OCI-LY1 (cell line): ENCODE measurements around the gene ATOX1.
"Not testable (repeated sequence)": the region's sequence is repeated elsewhere in the genome, so short reads cannot be mapped to it uniquely, and the experiment has no call there.

ENCODE experiments used
- H2AFZ ChIP-seq: fragments of 200-600 bp; sonication (generic), shearing (Covaris generic); 2 replicates; pipeline ENCODE4 v1.6.0; 2014; ENCODE audit warnings: antibody characterized with exemption, mild to moderate bottlenecking, low read length
- H3F3A ChIP-seq: fragments of 200-600 bp; sonication (generic), shearing (Covaris generic); 2 replicates; pipeline ENCODE4 v1.6.0; 2014; ENCODE audit warnings: mild to moderate bottlenecking, antibody characterized with exemption, low read length, moderate library complexity; ENCODE audit not compliant: insufficient read depth
- H3K27ac ChIP-seq: fragments of 200-600 bp; sonication (generic); 2 replicates; pipeline ENCODE4 v1.5.1; 2014; ENCODE audit warnings: low read length, mixed run types, mild to moderate bottlenecking, low read depth; ENCODE audit not compliant: poor library complexity, severe bottlenecking
- H3K27me3 ChIP-seq: fragments of 200-600 bp; sonication (generic); 2 replicates; pipeline ENCODE4 v1.6.0; 2014; ENCODE audit warnings: antibody characterized with exemption, mild to moderate bottlenecking, low read length, moderate library complexity; ENCODE audit not compliant: insufficient read depth
- H3K36me3 ChIP-seq: fragments of 200-600 bp; sonication (generic); 2 replicates; pipeline ENCODE4 v1.6.1; 2014; ENCODE audit warnings: mild to moderate bottlenecking, antibody characterized with exemption, low read length, moderate library complexity, mixed read lengths; ENCODE audit not compliant: insufficient read depth
- H3K4me1 ChIP-seq: fragments of 200-600 bp; sonication (generic); 2 replicates; pipeline ENCODE4 v1.5.1; 2014; ENCODE audit warnings: mild to moderate bottlenecking, low read length, moderate library complexity; ENCODE audit not compliant: insufficient read depth, severe bottlenecking
- H3K4me2 ChIP-seq: fragments of 200-600 bp; sonication (generic), shearing (Covaris generic); 2 replicates; pipeline ENCODE4 v1.6.1; 2014; ENCODE audit warnings: low read length
- H3K4me3 ChIP-seq: fragments of 200-600 bp; sonication (generic); 2 replicates; pipeline ENCODE4 v1.5.1; 2014; ENCODE audit warnings: low read length, low read depth, mild to moderate bottlenecking, mixed read lengths; ENCODE audit not compliant: poor library complexity, severe bottlenecking
- H3K79me2 ChIP-seq: fragments of 200-600 bp; shearing (Covaris generic); 2 replicates; pipeline ENCODE4 v1.6.1; 2016; ENCODE audit warnings: mixed run types, low read length, mixed read lengths; ENCODE audit not compliant: insufficient read depth
- H3K9ac ChIP-seq: fragments of 200-600 bp; sonication (generic), shearing (Covaris generic); 2 replicates; pipeline ENCODE4 v1.6.1; 2014; ENCODE audit warnings: mild to moderate bottlenecking, low read length, mixed read lengths
- H3K9me2 ChIP-seq: fragments of 200-600 bp; sonication (generic), shearing (Covaris generic); 2 replicates; pipeline ENCODE4 v1.6.1; 2014; ENCODE audit warnings: low read depth, mild to moderate bottlenecking, low read length, mixed read lengths
- H3K9me3 ChIP-seq: fragments of 200-600 bp; shearing (Covaris generic); 2 replicates; pipeline ENCODE4 v1.6.1; 2014; ENCODE audit warnings: low read length, mixed read lengths
- H4K20me1 ChIP-seq: fragments of 200-600 bp; sonication (generic), shearing (Covaris generic); 2 replicates; pipeline ENCODE4 v1.6.0; 2016; ENCODE audit warnings: mild to moderate bottlenecking, low read length; ENCODE audit not compliant: insufficient read depth
- CTCF ChIP-seq: fragments of 200-600 bp; sonication (generic), shearing (Covaris generic); IDR thresholded peaks from 2 replicates; pipeline ENCODE4 v1.5.1; 2017; ENCODE audit warnings: mild to moderate bottlenecking, antibody characterized with exemption, low read length, moderate library complexity, mixed read lengths
- EZH2 ChIP-seq: fragments of 200-600 bp; sonication (generic), shearing (Covaris generic); IDR thresholded peaks from 2 replicates; pipeline ENCODE4 v1.8.0; 2017; ENCODE audit warnings: borderline replicate concordance, mixed run types, mild to moderate bottlenecking, antibody characterized with exemption, low read length, moderate library complexity, mixed read lengths

ATOX1 gene

GRCh38 chr5:151784141-151784540 lies 25.7 kb upstream of the ATOX1 start:
- H3K9me3 ChIP-seq: no peaks in the 10 kb centered on the region
- no peak overlapping the region for H3K4me2 ChIP-seq
- no peaks in the 10 kb centered on the region for H3K9me2 ChIP-seq
- H4K20me1 ChIP-seq: peaks cover 9% of the 10 kb centered on the region
- no peak overlapping the region for H3K27ac ChIP-seq
- peaks cover 90% of the 10 kb centered on the region for H3K79me2 ChIP-seq
- no peak overlapping the region for H3K4me3 ChIP-seq
- no peak overlapping the region for H2AFZ ChIP-seq
- H3K9ac ChIP-seq: no peak overlapping the region
- peaks cover 57% of the 10 kb centered on the region for H3K36me3 ChIP-seq
- TF ChIP-seq CTCF (no peak), EZH2 (no peak)
- H3K27me3 ChIP-seq: no peaks in the 10 kb centered on the region
- peaks cover 32% of the 10 kb centered on the region for H3K4me1 ChIP-seq
- no peaks in the 10 kb centered on the region for H3F3A ChIP-seq

DNA sequence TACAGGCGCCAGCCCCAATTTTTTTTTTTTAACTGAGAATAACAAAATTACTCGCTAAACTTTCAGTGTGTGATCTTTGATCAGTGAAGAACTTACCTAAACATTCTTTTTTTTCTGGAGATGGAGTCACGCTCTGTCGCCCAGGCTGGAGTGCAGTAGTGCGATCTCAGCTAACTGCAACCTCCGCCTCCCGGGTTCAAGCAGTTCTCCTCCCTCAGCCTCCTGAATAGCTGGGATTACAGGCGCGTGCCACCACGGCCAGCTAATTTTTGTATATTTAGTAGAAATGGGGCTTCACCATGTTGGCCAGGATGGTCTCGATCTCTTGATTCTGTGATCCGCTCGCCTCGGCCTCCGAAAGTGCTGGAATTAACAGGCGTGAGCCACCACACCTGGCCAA lies 25.2 kb upstream of the ATOX1 start:
- not testable (repeated sequence) for H3F3A ChIP-seq, H3K9me2 ChIP-seq, H3K9ac ChIP-seq, H2AFZ ChIP-seq, H3K9me3 ChIP-seq, H3K4me2 ChIP-seq, H3K4me3 ChIP-seq, H3K27ac ChIP-seq, H3K27me3 ChIP-seq, H4K20me1 ChIP-seq
- peaks cover 37% of the 10 kb centered on the region for H3K4me1 ChIP-seq
- peaks cover 94% of the 10 kb centered on the region for H3K79me2 ChIP-seq
- peaks cover 57% of the 10 kb centered on the region for H3K36me3 ChIP-seq

GRCh38 chr5:151781201-151781600 lies 22.8 kb upstream of the ATOX1 start:
- Histone ChIP-seq H3K4me3 (no peak overlapping the region), H3K9me3 (no peaks in the 10 kb centered on the region), H3K27ac (no peak overlapping the region), H4K20me1 (peaks cover 9% of the 10 kb centered on the region), H3K36me3 (peaks cover 54% of the 10 kb centered on the region), H3K9me2 (no peaks in the 10 kb centered on the region), H3K79me2 (peaks cover 100% of the 10 kb centered on the region), H2AFZ (no peak overlapping the region), H3K9ac (no peak overlapping the region), H3K4me1 (peaks cover 60% of the 10 kb centered on the region), H3K4me2 (no peak overlapping the region), H3F3A (no peaks in the 10 kb centered on the region), H3K27me3 (no peaks in the 10 kb centered on the region)
- TF ChIP-seq CTCF (no peak), EZH2 (no peak)

GRCh38 chr5:151780348-151780747 lies 21.9 kb upstream of the ATOX1 start:
- TF ChIP-seq EZH2 (no peak), CTCF (no peak)
- H3K4me3 ChIP-seq: no peak overlapping the region
- H4K20me1 ChIP-seq: peaks cover 8% of the 10 kb centered on the region
- H3K9ac ChIP-seq: no peak overlapping the region
- H3K79me2 ChIP-seq: peaks cover 100% of the 10 kb centered on the region
- peaks cover 56% of the 10 kb centered on the region for H3K36me3 ChIP-seq
- no peak overlapping the region for H3K4me2 ChIP-seq
- no peaks in the 10 kb centered on the region for H3F3A ChIP-seq
- H3K27me3 ChIP-seq: no peaks in the 10 kb centered on the region
- H3K27ac ChIP-seq: no peak overlapping the region
- no peaks in the 10 kb centered on the region for H3K9me3 ChIP-seq
- peaks cover 69% of the 10 kb centered on the region for H3K4me1 ChIP-seq
- no peaks in the 10 kb centered on the region for H3K9me2 ChIP-seq
- H2AFZ ChIP-seq: no peak overlapping the region
